GM19372 (cell line): ENCODE results near the gene ANKS4B.
"Not testable (repeated sequence)": the region's sequence is repeated elsewhere in the genome, so short reads cannot be mapped to it uniquely, and the experiment has no call there.

Source experiments
- ATAC-seq: cut with Tn5 transposase; IDR thresholded peaks from one replicate; pipeline ENCODE4 v1.9.1; 2021; ENCODE audit warnings: mild to moderate bottlenecking, low read depth, moderate library complexity; ENCODE audit not compliant: unreplicated experiment

Gene ANKS4B

GRCh38 chr16:21283521-21284289 lies 50.2 kb downstream of the ANKS4B start:
- no peak for ATAC-seq

GRCh38 chr16:21284414-21284813 lies 50.9 kb downstream of the ANKS4B start:
- ATAC-seq = no peak

- no peak for ATAC-seq
Observed at GRCh38 chr16:21285314-21285713, 51.8 kb downstream of the ANKS4B start.

DNA sequence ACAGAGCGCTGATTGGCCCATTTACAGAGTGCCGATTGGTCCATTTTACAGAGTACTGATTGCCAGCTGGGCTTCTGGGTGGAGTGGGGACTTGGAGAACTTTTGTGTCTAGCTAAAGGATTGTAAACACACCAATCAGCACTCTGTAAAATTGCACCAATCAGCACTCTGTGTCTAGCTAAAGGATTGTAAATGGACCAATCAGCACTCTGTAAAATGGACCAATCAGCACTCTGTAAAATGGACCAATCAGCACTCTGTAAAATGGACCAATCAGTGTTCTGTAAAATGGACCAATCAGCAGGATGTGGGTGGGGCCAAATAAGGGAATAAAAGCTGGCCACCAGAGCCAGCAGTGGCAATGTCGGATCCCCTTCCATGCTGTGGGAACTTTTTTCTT lies 56.3 kb downstream of the ANKS4B start:
- ATAC-seq = not testable (repeated sequence)

DNA sequence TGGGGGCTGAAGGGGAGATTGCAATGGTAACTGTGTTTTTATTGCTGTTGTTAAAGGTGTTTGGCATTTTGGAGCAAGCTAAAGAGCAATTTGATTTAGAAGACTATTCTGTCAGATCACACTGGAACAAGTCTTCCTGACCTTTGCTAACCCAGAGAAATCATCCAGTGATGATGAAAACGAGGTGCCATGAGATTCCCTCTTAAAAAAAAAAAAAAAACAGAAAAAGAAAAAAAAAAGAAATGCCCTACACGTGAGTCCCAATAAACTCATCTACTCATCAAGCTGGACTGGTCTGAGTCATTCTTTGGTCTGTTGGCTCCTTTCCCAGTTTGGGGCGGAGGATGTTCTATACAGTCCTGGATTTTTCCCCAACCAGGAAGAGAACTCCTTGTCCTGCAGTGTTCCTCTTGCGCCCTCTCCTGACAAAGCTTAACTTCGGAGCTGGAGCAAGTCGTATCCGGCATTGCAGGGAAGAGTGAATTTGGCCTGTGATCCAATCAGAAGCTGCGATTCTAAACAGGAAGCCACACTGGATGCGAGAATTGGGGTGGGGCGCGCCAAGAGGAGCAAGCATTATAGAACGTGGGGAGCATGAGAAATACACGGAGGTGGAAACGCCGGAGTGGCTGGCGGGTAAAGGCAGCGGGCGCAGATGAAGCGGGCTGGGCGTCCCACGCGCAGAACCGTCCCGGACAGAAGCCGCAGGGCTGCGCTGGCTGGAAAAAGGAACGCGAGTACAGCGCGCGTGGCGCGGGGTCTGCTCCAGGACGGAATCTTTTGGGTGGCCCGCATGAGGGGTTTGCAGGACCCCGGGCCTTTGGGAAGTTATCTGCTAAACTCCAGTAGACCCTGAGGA lies 67.0 kb downstream of the ANKS4B start:
- peak; percentile 50 for ATAC-seq

GRCh38 chr16:21301168-21301894 lies 67.8 kb downstream of the ANKS4B start:
- ATAC-seq = peak; percentile 43

- no peak for ATAC-seq
Observed at GRCh38 chr16:21301895-21302291, 68.4 kb downstream of the ANKS4B start.

GRCh38 chr16:21302454-21302853 lies 69.0 kb downstream of the ANKS4B start:
- ATAC-seq = no peak

GRCh38 chr16:21302898-21303528 lies 69.5 kb downstream of the ANKS4B start:
- no peak for ATAC-seq
